ENCODE results near the gene TMUB1.

Gene TMUB1

GRCh38 chr7:151086802-151087244 is 3.5 kb upstream of the TMUB1 start:
- no peak for DNase-seq (ENCODE audit: low read depth in 3 of 3, low spot score in 1 of 3)

DNA sequence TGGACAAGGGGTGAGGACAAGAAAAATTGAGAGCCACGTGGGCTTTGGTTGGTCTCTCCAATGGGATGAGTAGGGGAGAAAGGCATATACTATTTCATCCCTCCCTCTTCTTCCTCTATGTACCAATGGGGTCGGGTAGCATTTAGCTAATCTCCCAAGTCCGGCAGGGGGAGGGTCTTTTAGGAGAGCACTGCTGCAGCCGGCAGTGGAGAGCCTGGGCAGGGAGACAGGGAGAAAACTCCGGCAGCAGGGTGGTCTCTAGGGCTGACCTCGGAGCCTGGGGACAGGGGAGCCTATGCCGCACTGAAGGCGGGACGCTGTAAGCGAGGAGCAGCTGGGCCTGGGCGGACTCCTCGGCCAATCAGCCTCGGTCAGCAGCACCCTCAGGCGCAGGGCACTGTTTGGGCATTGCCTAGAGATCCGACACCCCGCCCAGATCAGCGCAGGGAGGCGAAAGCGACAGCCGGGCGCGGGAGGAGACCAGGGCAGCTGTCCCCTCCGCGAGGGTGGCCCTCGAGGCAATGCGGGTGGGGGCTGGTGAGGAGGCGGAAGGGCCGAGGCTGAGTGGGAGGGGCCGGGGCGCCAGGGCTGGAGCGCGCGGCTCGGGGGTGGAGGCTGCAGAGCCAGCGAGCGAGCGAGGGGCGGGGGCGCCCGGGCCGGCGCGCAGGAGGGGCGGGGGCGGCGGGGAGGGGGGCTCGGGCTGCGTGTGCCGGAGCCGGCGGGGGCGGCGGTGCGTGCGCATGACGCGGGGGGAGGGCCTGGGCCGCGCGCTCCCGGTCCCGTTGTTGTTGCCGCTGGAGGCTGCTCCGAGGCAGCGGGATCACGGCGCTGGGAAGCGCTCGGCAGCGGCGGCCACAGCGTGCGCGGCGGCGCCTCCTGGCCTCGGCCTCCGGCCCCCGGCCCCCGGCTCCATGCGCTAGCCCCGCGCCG is 2.7 kb upstream of the TMUB1 start, which contains the start of gene AGAP3:
TSS of gene AGAP3 (plus strand) at position 785 of the 930 bp plus-strand sequence. CDS start 267 bp downstream, outside the sequence.
- DNase-seq (ENCODE audit: low read depth in 3 of 3, low spot score in 1 of 3), result peak in 1 of 3 donors; percentile 52

- DNase-seq (ENCODE audit: low read depth in 3 of 3, low spot score in 1 of 3), result no peak
Measured at GRCh38 chr7:151085329-151085690, 2.0 kb upstream of the TMUB1 start.

DNA sequence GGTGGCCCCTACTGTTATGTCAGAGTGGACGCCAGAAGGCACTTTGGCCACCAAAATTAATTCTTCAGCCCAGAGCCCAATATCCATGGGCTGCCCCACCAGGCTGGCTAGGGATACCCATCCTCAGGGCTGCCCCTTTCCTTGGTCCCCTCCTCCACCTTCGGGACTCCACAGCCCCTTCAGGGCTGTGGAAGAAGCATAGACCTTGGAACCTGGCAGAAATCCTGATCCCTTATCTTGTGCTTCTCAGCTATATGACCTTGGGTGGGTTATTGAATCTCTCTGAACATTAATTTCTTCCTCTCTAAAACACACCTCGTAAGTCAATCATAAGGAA is 499 bp upstream of the TMUB1 start:
- no peak for DNase-seq (ENCODE audit: low read depth in 3 of 3, low spot score in 1 of 3)

GRCh38 chr7:151082141-151083070 is 887 bp downstream of the TMUB1 start:
- DNase-seq (ENCODE audit: low read depth in 3 of 3, low spot score in 1 of 3), result no peak

DNA sequence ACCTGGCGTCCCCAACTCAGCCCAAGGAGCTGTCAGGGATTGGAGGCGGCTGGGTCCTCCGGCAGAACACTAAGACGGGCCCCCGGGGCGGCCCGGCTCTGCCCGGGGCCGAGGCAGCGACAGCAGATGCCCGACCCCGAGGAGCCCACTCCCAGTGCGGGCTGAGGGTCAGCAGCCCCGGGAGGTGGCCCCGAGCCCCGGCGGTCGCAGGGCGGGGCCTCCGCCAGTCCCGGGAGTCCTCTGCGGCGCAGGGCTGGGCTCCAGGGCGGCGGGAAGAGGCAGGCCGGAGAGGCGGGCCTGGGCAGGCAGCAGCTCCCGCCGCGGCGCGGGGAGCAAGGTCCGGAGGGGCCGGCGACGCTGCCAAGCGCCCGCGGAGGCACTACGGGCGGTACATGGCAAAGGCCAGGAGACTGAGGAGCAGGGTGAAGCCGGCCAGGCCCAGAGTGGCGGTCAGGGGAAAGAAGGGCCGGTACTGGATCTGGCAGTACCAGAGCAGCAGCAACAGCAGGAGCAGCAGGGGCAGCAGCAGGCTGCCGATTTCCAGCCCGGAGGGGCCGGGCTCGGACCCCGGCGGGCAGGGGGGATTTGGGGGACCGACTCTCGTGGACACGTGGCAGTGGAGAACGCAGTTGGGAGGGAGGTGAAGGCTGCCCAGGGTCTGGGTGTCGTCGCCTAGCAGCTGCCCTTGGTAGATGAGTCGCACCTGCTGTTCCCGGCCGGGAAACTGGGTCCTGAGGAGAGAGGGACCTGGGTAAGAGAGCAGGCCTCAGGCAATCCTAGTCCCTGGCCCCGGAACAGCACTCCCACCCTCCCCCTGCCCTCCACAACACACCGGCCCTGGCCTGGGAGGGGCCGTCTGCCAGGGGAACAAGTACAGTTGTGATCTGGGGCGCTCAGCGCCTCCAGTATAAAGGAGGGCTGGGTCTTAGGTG is 1.9 kb downstream of the TMUB1 start:
- DNase-seq (ENCODE audit: low read depth in 3 of 3, low spot score in 1 of 3), result no peak

DNA sequence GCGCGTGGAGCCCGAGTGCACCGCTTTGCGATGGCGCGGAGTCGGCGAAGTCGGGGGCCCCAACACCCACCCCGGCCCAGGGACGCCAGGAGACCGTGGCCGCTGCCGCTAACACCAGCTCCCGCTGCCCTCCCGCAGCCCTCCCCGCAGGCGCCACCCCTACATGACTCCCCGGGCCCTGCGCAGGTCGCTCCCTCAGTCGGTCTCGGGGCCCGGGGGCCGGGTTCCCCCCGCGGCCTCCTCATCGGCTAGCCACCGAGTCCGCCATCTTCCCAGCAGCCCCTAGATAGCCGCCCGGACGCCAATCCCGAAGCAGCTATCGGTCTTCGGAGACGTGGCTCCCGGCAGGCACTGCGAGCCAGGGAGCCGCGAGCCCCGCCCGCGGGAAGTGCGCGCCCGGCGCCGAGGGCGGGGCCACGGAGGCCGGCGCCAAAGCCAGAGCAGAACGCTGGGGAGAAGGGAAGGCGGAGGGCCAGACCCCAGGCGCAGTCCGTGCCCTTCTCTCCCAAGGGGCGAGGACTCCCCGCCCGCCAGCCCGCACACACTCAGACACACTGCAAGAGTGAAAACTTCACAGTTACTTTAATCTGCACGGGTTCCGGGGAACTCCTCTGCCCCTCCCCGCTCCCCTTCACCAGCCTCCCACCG is 2.6 kb downstream of the TMUB1 start, which contains the start of gene FASTK:
TSS of gene FASTK (minus strand) at position 288 of the 648 bp plus-strand sequence. CDS start at position 245, 43 bp downstream.
- DNase-seq (ENCODE audit: low read depth in 3 of 3, low spot score in 1 of 3), result peak; percentile 72 to 80 (median 74)

DNA sequence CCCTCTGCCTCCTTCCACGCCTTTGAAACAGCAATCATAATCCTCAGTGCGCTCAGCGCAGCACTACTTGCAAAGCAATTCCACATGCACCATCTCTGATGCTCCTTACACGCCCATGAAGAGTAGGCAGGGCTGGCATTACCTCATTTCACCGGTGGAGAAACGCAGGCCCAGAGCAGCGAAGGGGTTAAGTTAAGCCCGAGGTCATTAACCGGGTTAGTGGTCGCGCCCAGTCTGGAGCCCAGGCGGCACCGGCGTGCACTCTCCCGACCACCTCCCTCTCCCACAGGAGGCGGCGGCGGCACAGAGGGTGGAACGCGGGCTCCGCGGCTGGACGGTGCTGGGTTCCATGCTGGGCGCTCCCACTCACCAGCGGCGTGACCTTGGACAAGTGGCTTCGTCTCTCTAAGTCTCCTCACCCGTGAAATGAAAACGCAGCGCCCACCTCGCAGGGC is 3.2 kb downstream of the TMUB1 start:
- DNase-seq (ENCODE audit: low read depth in 3 of 3, low spot score in 1 of 3), result no peak

DNA sequence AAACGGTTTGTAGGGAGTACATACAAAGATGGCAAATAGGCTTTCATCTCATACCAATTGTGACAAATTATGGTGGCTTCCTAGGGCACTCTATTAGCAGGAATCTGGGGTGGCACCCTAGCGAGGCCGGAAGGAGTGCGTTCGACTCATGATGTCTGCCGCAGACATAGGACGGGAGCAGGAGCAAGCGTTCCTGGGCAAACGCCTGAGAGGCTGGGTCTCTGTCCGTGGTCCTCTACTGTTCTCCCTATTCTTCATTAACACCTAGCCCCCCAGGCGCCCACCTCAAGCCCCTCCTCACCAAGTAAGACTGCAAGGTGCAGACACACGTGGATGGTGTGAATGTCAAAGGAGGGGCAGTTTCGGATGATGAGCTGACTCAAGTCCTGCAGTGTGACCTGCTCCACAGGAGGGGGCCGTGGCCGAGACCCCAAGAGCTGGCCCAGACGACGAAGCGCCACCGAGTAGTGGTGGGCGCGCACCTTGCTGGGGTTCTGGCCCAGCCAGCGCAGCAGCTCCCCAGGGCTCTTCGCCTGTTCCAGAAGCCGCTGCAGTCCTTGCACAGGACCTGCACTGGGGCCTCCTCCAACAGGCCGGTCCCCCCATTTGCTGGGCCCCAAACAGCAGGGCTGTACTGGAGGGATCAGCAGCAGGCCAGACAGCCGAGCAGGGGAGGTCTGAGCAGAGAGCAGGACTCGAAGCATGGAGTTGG is 3.9 kb downstream of the TMUB1 start:
- no peak for DNase-seq (ENCODE audit: low read depth in 3 of 3, low spot score in 1 of 3)

GRCh38 chr7:151078233-151079040 is 4.9 kb downstream of the TMUB1 start:
- DNase-seq (ENCODE audit: low read depth in 3 of 3, low spot score in 1 of 3), result no peak

- no peak for DNase-seq (ENCODE audit: low read depth in 3 of 3, low spot score in 1 of 3)
Measured at GRCh38 chr7:151077705-151078232, 5.5 kb downstream of the TMUB1 start.

DNA sequence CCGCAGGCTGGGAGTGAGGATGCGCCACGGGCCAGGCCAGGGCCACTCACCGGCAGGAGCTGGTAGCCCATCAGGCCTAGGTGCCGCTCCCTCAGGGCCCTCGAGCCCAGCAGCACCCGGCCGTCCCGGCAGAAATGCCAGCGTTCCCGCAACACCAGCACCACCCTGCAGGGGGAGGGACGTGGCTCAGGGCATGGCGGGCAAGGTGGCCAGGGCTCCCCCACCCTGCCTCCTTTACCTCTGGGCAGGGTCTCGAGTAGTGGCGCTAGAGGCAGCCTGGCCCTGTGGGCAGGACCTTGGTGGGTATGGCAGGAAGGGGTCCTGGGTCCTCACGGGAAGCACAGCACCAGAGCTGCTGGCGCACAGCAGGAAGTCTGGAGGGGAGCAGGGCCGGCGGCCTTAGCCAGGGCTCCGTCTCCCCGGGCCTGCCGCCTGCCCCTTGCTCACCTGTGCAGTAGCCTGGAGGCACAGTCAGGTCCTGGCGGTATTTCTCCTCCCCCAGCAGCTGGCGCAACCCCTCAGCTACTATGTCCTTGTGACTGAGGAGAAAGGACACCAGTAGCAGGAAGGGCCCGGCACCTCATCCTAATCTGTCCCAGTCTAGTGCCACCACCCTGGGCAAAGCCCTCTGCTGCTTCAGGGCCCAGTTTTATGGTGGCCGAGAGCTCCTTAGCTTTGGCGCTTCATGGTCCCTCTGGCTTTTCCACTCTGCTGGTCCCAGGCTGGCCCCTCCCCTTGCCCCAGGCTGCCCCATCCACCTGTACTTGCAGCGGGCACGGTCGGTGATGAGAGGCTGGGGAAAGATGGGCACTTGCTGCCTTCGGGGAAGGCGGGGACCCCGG is 6.2 kb downstream of the TMUB1 start:
- no peak for DNase-seq (ENCODE audit: low read depth in 3 of 3, low spot score in 1 of 3)

GRCh38 chr7:151075978-151076426 is 7.3 kb downstream of the TMUB1 start:
- DNase-seq (ENCODE audit: low read depth in 3 of 3, low spot score in 1 of 3), result no peak

DNA sequence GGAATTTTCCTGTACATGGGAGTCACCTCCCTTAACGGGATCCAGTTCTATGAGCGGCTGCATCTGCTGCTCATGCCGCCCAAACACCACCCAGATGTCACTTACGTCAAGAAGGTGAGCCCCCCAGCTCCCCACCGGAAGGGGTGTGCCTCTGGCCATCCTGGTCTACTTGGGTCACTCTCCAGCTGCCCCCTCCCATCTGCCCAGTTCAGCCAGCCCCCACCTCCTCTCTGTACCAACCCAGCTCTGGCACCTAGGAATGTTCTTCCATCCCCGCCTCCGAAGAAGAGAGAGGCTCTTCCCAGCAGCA is 7.7 kb downstream of the TMUB1 start:
- DNase-seq (ENCODE audit: low read depth in 3 of 3, low spot score in 1 of 3), result no peak

- DNase-seq (ENCODE audit: low read depth in 3 of 3, low spot score in 1 of 3), result no peak
Measured at GRCh38 chr7:151074817-151075661, 8.3 kb downstream of the TMUB1 start.

- no peak for DNase-seq (ENCODE audit: low read depth in 3 of 3, low spot score in 1 of 3)
Measured at GRCh38 chr7:151073990-151074389, 9.3 kb downstream of the TMUB1 start.
